GM21367 (cell line): ENCODE measurements around the gene REV3L.
"Not testable (repeated sequence)": the region's sequence is repeated elsewhere in the genome, so short reads cannot be mapped to it uniquely, and the experiment has no call there.

Experiments
- ATAC-seq: cut with Tn5 transposase; IDR thresholded peaks from one replicate; pipeline ENCODE4 v1.9.1; 2021; ENCODE audit not compliant: unreplicated experiment

The REV3L gene, protein sequence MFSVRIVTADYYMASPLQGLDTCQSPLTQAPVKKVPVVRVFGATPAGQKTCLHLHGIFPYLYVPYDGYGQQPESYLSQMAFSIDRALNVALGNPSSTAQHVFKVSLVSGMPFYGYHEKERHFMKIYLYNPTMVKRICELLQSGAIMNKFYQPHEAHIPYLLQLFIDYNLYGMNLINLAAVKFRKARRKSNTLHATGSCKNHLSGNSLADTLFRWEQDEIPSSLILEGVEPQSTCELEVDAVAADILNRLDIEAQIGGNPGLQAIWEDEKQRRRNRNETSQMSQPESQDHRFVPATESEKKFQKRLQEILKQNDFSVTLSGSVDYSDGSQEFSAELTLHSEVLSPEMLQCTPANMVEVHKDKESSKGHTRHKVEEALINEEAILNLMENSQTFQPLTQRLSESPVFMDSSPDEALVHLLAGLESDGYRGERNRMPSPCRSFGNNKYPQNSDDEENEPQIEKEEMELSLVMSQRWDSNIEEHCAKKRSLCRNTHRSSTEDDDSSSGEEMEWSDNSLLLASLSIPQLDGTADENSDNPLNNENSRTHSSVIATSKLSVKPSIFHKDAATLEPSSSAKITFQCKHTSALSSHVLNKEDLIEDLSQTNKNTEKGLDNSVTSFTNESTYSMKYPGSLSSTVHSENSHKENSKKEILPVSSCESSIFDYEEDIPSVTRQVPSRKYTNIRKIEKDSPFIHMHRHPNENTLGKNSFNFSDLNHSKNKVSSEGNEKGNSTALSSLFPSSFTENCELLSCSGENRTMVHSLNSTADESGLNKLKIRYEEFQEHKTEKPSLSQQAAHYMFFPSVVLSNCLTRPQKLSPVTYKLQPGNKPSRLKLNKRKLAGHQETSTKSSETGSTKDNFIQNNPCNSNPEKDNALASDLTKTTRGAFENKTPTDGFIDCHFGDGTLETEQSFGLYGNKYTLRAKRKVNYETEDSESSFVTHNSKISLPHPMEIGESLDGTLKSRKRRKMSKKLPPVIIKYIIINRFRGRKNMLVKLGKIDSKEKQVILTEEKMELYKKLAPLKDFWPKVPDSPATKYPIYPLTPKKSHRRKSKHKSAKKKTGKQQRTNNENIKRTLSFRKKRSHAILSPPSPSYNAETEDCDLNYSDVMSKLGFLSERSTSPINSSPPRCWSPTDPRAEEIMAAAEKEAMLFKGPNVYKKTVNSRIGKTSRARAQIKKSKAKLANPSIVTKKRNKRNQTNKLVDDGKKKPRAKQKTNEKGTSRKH (N-terminal part only)

DNA sequence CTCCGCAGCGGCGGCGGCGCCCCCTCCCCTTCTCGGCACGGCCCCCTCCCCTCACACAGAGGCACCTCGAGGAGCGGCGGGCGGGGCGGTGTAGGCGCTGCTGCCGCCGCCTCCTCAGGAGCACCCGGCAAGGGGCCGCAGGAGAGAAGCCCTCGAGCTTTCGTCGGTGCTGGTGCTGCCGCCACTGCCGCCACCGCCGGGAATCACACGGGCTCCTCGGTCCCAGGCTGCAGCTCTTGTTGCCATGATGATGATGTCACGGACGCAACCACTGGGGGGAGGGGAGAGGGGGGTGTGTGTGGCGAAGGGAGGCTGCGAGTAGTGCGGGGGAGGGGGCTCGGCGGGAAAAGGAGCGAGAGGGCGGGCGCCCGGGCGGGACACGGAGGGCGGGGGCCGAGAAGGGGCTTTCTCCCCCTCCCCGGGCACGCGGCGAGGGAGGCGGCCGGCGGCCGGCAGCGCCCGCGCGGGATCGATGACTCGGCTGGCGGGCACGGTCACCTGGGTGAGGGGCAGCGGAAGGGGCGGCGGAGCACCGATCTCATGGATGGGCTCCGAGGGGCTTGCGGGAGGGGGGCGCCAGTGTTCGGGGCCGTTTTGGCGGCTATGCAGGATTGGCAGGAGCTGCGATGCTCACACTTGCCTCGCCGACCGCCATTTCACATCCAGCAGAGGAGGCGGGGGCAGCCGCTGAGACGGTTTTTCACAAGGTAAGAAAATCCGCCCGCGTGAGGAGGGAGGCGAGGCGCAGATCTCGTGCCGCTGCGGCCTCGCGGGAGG lies at the start of gene REV3L:
TSS of gene REV3L (minus strand) at position 260 of the 777 bp plus-strand sequence. CDS start 330 bp downstream, outside the sequence.
- peak; percentile 20 for ATAC-seq

DNA sequence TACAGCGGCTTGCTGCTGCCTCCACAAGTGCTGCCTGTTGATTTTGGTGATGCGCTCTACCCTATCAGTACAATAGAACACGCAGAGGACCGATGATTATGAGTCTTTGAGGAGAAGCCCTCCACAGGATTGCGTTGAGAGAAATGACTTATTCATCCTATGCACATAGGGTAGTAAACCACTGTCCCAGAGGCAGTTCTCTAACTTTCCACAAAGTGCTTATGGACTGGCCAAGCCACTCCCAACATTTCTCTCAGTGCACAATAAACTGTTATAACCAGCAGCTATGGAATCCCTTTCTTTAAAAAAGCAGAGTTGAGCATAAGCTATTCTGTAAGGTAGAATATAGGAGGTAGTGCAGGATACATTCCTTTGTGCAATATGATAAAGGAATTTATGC lies 48.2 kb upstream of the REV3L start:
- ATAC-seq = no peak

DNA sequence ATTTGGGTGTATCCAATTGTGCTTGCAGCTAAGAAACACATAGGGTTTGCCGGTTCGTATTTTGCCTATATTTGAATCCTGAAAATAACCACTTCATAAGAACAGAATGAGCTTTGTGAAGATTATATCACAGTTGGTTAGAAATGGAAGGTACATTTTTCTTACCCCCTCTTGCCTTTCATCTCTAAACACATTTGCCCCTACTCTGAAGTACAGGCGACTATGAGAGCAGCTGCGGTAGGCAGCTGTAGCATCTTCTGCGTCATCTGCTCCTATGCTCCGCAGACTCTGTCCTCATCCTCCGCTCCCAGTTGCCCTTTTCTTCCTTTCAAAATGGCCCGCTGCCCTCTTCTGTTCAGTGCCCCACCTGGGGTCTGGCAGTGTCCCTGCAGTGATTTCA lies 47.6 kb upstream of the REV3L start:
- no peak for ATAC-seq

DNA sequence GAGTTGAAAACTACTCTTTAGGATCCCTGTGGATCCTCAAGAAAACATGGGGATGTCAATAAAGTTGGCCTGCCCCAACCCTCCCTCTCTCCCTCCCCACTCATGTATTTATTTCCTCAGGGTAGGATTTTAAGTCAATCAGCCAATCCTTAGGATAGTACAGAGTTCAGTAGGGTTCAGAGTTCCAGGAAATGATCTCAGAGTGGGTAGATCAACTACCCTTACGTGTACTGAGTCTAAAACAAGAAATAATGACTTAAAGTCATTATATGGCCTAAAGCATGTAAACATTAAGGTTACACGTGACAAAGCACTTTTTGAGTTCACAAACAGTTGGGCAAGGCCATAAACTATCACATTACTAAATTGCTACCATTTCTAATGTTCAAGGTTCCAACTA lies 47.2 kb upstream of the REV3L start:
- ATAC-seq = no peak

DNA sequence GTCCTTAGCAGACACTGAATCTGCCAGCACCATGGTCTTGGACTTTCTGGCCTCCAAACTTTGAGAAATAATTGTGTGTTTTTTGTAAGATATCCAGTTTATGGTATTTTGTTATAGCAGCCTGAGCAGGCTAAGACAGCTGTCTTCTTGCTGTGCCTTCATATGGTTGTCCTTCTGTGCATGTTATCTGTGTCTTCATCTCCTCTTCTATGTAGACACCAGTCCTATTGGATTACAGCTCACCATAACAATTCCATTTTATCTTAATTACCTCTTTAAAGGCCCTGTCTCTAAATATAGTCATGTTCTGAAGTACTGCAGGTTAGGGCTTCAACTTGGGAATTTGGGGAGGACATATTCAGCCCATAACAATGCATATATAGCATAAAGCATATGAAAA lies 44.3 kb upstream of the REV3L start:
- no peak for ATAC-seq

DNA sequence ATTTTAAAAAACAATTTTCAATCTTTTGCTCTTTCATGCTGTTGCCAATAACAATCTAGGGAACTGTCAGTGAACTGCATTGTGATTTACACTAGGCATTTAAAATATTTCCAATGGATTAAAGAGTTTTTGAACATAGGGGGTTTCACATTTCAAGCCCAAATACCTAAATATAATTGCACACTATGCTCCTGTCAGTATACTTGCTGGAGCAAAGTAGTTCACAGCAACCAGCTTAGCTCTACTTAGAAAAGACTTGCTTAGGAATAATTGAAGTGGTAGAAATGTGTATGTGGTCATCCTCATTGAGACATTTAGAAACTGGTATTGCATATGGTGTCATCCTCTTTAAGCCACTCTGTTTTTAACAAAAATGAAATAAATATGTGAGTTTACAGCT lies 41.7 kb upstream of the REV3L start:
- no peak for ATAC-seq

DNA sequence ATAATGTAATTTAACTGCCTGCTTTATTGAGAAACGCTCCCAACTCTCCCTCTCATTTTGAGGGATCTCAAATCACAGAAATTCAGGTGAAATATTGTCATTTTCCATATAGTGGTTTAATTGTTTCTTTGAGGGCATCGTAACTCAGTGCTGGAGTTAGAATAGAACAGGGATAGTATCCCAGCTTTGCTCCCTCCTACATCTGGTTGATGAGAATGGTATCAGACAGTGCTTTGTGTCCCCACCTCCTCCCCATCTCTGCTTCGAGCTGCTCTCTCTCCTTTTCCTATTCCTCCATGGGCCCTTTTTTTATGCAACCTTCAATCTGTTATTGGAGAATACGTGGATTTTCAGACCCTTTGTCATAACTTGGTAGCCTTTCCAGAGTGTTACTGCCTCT lies 41.2 kb upstream of the REV3L start:
- ATAC-seq = no peak

DNA sequence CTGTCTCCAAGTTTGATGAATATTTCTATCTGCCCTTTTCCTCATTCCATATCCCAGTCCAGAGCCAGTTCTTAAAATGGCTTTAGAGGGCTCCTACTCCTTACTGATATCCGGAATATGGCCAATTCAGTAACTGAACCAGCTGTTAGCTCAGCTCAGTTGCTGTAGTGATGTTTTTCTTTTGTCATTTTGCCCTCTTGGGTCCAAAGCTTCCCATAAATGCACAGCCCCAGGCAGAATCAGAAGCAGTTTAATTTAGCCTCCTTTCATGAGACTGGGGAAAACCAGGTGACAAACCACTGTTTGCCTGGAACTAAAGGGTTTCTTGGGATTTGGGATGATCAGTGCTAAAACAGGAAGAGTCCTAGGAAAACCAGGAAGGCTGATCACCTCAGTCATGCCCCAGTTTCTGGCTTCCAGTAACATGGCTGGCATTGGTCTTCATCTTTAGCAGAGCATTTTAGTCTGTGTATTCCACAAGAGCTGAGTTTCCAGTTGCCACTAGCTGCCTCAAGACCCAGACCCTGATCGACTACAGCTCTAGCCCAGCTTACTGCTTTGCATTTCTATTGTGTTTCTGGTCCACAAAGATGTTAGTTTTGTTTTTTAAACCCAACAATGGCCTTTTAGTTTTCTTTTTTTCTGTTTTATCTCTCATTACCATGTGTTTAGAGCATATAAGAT lies 40.6 kb upstream of the REV3L start:
- ATAC-seq = no peak

DNA sequence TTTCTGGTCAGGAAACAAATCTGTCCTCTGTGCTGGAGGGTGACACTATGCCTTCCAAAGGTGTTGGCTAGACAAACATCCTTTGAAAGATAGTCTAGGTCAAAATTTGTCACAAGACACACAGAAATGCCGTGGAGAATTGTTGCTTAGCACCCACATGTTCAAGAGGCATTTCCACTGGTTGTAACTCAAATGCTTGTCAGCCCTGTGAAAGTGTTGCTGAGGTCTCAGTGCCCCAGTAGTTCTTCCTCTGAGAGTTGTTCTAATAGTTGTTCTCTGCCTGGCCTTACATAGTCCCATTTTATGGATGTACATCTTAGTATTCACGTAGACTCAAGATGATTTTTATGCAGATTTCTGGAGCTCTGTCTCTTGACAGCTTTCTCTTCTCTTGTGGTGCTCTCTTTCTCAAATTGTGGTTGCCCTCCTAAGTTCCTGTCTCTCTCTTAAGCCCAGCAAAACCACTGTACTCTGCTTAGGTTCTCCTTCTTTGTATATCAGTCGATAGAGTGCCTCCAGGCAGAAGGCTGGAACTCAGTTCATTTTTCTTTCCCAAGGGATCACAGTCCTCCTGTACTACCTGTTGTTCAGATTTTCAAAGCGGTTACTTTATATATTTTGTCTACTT lies 39.5 kb upstream of the REV3L start:
- ATAC-seq = no peak

DNA sequence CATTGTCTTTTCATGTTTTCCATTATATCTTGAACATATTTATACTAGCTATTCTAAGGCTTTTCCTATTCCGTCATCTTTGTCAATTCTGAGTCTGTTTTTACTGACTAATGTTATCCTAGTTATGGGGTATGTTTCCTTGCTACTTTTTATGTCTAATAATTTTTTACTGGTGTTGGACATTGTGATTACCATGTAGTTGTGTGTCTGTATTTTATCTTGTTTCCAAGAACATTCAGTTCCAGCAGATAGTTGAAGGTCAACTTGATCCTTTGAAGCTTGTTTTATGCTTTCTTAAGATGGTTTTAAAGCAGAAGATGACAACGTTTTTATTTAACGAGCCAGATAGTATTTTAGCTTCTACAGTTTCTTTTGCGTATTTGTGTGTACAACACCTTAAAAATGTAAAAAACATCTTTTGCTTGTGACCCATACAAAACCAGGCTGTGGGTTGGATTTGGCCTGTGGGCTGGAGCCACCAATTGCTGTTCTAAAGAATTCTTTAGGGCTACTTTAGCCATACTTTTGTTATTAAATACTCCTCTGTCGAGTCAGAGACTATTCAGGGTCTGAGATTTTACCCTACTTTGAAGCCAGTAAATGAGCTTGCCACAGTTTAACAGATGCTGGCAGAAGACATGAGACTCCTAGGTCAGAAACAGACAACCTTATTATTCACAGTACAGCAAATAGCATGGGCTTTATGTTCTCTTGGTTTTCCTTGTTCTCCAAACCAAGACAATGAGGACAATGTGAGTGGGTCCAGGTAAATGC lies 38.7 kb upstream of the REV3L start:
- no peak for ATAC-seq

DNA sequence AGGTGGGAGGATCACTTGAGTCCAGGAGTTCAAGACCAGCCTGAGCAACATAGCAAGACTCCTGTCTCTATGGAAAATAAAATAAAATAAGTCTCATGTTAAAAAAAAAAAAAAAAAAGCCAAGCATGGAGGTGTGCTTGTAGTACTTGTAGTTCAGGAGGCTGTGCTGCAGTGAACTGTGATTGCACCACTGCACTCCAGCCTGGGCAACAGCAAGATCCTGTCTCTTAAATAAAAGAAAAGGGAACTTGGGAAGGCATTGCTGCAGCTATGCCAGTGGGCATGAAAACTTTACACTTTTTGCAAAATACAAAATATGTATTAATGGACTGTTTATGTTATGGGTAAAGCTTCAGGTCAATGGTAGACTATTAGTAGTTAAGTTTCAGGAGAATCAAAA lies 37.5 kb upstream of the REV3L start:
- ATAC-seq = no peak

DNA sequence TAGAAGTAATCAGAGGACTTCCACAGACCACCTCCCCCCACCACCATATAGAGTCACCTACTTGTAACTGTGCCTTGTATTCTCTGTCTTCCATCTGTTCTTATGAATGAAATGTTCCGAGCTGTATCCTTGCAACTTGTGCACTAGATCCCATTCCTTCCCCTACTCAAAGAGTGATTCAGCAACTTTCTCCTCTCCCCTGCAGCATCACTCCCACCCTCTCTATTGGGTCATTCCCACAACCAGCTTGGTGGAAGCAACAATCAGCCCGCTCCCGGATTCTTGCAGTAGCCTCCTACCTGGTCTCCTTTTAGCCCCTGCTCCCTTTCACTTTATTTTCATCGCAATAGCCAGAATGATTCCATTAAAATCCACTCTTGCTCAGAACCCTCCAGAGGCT lies 34.9 kb upstream of the REV3L start:
- no peak for ATAC-seq

DNA sequence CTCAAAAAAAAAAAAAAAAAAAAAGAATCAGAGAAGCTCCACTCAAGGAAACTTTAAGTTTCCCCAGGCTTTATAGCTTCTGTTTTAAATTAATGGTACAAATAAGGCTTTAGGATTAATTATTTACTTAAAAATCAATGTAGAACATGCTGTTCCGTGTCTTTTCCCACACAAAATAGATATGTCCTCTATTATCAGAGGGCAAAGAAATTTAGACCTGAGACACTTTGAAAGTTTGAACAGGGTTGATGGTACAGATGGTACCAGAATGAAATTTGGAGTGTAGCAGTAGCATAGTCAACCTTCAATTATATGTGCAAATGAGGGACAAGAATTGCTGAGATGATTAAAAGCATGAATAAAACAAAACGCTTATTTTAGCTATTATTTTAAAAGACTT lies 32.2 kb upstream of the REV3L start:
- no peak for ATAC-seq

DNA sequence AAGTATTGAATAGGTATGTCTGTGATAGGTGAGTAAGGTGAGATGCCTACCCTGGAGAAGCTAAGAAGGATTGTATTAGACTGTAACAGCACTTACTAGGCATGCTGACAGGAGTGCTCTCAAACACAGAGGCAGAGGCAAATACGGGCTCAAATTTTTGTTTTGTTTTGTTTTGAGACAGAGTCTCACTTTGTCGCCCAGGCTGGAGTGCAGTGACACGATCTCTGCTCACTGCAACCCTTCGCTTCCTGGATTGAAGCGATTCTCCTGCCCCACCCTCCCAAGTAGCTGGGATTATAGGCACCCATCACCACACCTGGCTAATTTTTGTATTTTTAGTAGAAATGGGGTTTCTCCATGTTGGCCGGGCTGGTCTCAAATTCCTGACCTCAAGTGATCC lies 31.5 kb upstream of the REV3L start:
- not testable (repeated sequence) for ATAC-seq

DNA sequence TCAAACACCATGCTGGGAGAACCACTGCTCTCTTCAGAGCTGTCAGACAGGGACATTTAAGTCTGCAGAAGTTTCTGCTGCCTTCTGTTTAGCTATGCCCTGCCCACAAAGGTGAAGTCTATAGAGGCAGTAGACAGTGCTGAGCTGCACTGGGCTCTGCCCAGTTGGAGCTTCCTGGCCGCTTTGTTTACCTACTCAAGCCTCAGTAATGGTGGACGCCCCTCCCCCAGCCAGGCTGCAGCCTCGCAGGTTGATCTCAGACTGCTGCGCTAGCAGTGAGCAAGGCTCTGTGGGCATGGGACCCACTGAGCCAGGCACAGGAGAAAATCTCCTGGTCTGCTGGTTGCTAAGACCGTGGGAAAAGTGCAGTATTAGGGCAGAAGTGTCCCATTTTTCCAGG lies 24.2 kb upstream of the REV3L start:
- not testable (repeated sequence) for ATAC-seq

DNA sequence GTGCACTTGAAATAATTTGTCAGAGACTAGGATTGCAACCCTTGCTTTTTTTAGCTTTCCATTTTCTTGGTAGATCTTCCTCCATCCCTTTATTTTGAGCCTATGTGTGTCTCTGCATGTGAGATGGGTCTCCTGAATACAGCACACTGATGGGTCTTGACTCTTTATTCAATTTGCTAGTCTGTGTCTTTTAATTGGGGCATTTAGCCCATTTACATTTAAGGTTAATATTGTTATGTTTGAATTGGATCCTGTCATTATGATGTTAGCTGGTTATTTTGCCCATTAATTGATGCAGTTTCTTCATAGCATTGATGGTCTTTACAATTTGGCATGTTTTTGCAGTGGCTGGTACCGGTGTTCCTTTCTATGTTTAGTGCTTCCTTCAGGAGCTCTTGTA lies 22.5 kb upstream of the REV3L start:
- not testable (repeated sequence) for ATAC-seq

DNA sequence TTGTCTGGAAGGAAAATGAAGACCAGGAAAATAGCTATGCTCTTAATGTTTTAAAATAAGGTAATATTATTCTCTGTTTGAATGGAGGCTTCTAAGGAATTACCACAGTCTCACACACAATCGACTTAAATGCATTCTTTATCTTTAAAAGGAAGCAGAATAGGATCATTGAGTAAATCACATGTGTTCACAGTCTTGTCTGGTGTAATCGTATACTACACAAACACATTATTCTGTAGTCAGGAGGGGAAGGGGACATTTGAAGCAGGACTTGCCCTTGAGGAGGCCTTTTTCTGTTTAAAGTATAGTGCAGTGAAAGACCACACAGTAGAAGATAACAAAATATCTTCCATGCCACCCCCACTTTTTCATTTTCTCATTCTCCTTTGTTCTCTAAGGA lies 20.6 kb upstream of the REV3L start:
- no peak for ATAC-seq

DNA sequence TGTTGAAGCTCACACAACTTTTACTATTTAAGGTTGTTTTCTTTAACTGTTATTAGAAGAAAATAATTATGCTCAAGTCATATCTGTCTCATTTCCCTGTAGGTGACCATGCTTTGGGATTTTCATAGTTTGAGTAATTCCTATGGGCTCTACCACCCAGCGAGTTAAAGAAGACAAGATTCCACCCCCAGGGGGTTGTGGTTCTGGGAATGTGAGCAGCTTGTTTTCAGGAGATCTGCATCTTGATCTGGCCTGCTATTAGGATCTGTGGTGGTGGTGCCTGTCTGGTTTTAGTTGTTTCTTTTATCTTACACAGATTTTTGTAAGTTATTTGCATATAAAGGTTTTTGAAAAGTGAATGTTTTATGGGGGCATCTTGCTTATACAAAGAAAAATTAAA lies 20.2 kb upstream of the REV3L start:
- ATAC-seq = no peak

DNA sequence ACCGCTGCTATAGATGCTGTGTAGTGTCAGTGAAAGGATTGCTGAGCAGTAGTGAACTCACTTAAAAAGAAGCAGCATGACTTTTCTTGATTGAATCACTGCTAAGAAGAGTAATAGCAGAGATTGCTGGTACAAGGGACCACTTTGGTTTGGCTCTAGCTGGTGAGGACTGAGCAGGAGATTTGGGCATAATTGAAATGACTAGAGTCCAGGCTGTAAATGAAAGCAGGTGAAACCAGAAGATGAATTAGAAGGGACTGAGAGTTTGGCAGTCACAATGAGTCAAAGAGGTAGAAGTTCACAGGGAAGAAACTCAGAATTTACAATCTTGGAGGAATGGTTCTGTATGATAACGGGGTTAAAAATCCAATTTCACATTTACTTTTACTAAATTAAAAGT lies 19.1 kb upstream of the REV3L start:
- ATAC-seq = no peak
